AG09319 (cell line): ENCODE data around the gene PARP6.

ENCODE experiments used
- DNase-seq: peaks from one replicate; pipeline ENCODE4 v3.0.0-alpha.2; 2010; ENCODE audit warnings: low read depth; ENCODE audit errors: extremely low read depth
- CTCF ChIP-seq: IDR thresholded peaks from 2 replicates; pipeline ENCODE4 v1.5.1; 2011; ENCODE audit warnings: low read depth, mild to moderate bottlenecking, inconsistent platforms, low read length, moderate library complexity

Gene PARP6

GRCh38 chr15:72229076-72229946, 43.0 kb downstream of the PARP6 start:
- no peak for DNase-seq

GRCh38 chr15:72227720-72228119, 44.6 kb downstream of the PARP6 start:
- TF ChIP-seq CTCF: no peak
- no peak for DNase-seq

More at GRCh38 chr15:72229076-72229946, 43.0 kb downstream of the PARP6 start:
- TF ChIP-seq CTCF: no peak

- no peak for DNase-seq
- TF ChIP-seq CTCF: no peak
Observed at GRCh38 chr15:72227192-72227586, 45.2 kb downstream of the PARP6 start.

GRCh38 chr15:72223278-72223677, 49.1 kb downstream of the PARP6 start:
- DNase-seq: no peak
- TF ChIP-seq CTCF: no peak

GRCh38 chr15:72222393-72222792, 50.0 kb downstream of the PARP6 start:
- TF ChIP-seq CTCF: no peak
- DNase-seq: no peak

GRCh38 chr15:72220687-72221086, 51.7 kb downstream of the PARP6 start:
- TF ChIP-seq CTCF: no peak

GRCh38 chr15:72217216-72217615, 55.1 kb downstream of the PARP6 start:
- no peak for TF ChIP-seq CTCF
- DNase-seq: no peak

More at GRCh38 chr15:72220687-72221086, 51.7 kb downstream of the PARP6 start:
- no peak for DNase-seq
